ENCODE measurements around the gene NRXN3.

GRCh38 chr14:78767436-78767835 lies 597.3 kb downstream of the NRXN3 start:
- TF ChIP-seq CTCF (conservative IDR thresholded peaks at IDR 0.05 in 1 of 2, IDR thresholded peaks at IDR 0.05 in 1 of 2; ENCODE audit: extremely low read depth in 1 of 2, insufficient read depth in 1 of 2, low read depth in 1 of 2, low read length in 2 of 2) (no peak), EZH2 (IDR thresholded peaks at IDR 0.05; ENCODE audit: borderline replicate concordance, low read length) (no peak)

Data from mammary epithelial cell (primary cell).